GM19328 (cell line): ENCODE results near the gene TXNRD3.
"Not testable (repeated sequence)": the region's sequence is repeated elsewhere in the genome, so short reads cannot be mapped to it uniquely, and the experiment has no call there.

ENCODE experiments used
- ATAC-seq: cut with Tn5 transposase; IDR thresholded peaks from one replicate; pipeline ENCODE4 v1.9.1; 2021; ENCODE audit warnings: mild to moderate bottlenecking, moderate library complexity; ENCODE audit not compliant: unreplicated experiment

Gene TXNRD3

GRCh38 chr3:126649556-126650092, 5.3 kb downstream of the TXNRD3 start:
- no peak for ATAC-seq

GRCh38 chr3:126646674-126647073, 8.2 kb downstream of the TXNRD3 start:
- no peak for ATAC-seq

- ATAC-seq: no peak
Measured at GRCh38 chr3:126644615-126645014, 10.3 kb downstream of the TXNRD3 start.

- ATAC-seq: no peak
Measured at GRCh38 chr3:126638790-126639189, 16.1 kb downstream of the TXNRD3 start.

- ATAC-seq: no peak
Measured at GRCh38 chr3:126636436-126636835, 18.5 kb downstream of the TXNRD3 start.

- ATAC-seq: no peak
Measured at GRCh38 chr3:126634803-126635202, 20.1 kb downstream of the TXNRD3 start.

GRCh38 chr3:126630020-126630419, 24.9 kb downstream of the TXNRD3 start:
- no peak for ATAC-seq

- ATAC-seq: not testable (repeated sequence)
Measured at GRCh38 chr3:126625735-126626134, 29.2 kb downstream of the TXNRD3 start.

GRCh38 chr3:126622694-126623093, 32.2 kb downstream of the TXNRD3 start:
- ATAC-seq: no peak

GRCh38 chr3:126621627-126622345, 33.1 kb downstream of the TXNRD3 start:
- no peak for ATAC-seq

GRCh38 chr3:126621171-126621570, 33.8 kb downstream of the TXNRD3 start:
- ATAC-seq: no peak

- no peak for ATAC-seq
Measured at GRCh38 chr3:126620738-126621137, 34.2 kb downstream of the TXNRD3 start.

- ATAC-seq: no peak
Measured at GRCh38 chr3:126618760-126619159, 36.2 kb downstream of the TXNRD3 start.

GRCh38 chr3:126618021-126618420, 36.9 kb downstream of the TXNRD3 start:
- no peak for ATAC-seq

GRCh38 chr3:126617571-126617970, 37.4 kb downstream of the TXNRD3 start:
- no peak for ATAC-seq

GRCh38 chr3:126616931-126617330, 38.0 kb downstream of the TXNRD3 start:
- no peak for ATAC-seq

GRCh38 chr3:126613479-126614188, 41.3 kb downstream of the TXNRD3 start:
- no peak for ATAC-seq

- ATAC-seq: no peak
Measured at GRCh38 chr3:126612479-126613205, 42.3 kb downstream of the TXNRD3 start.

- no peak for ATAC-seq
Measured at GRCh38 chr3:126609909-126610308, 45.0 kb downstream of the TXNRD3 start.

GRCh38 chr3:126607214-126607908, 47.6 kb downstream of the TXNRD3 start:
- ATAC-seq: no peak

GRCh38 chr3:126606001-126606400, 48.9 kb downstream of the TXNRD3 start:
- ATAC-seq: no peak
